Progenitor cell of endocrine pancreas (in vitro differentiated cells): ENCODE results near the gene F8. TPM values are rescaled to one million over a fixed set of nuclear protein-coding genes. Genes with fewer than 3 reads are reported as not detected.

Experiments
- DNase-seq: peaks from one replicate; pipeline ENCODE4 v3.0.0; 2021; ENCODE audit warnings: low spot score; ENCODE audit not compliant: unreplicated experiment
- H3K27ac Mint-ChIP-seq: 2 replicates; pipeline ENCODE4 v1.8.0; 2021; ENCODE audit warnings: mild to moderate bottlenecking, moderate library complexity, mixed read lengths
- H3K27me3 Mint-ChIP-seq: 2 replicates; pipeline ENCODE4 v1.8.0; 2021; ENCODE audit warnings: mixed read lengths
- H3K36me3 Mint-ChIP-seq: 2 replicates; pipeline ENCODE4 v1.8.0; 2022; ENCODE audit warnings: mixed read lengths; ENCODE audit not compliant: insufficient read depth
- H3K4me1 Mint-ChIP-seq: 2 replicates; pipeline ENCODE4 v1.8.0; 2021; ENCODE audit warnings: low read depth, mixed read lengths
- H3K4me3 Mint-ChIP-seq: 2 replicates; pipeline ENCODE4 v1.8.0; 2021; ENCODE audit warnings: low read depth, mild to moderate bottlenecking, moderate library complexity, mixed read lengths
- H3K9me3 Mint-ChIP-seq: 2 replicates; pipeline ENCODE4 v1.8.0; 2021; ENCODE audit warnings: low read depth, mixed read lengths
- CTCF ChIP-seq: fragments of 200-600 bp; sonication (generic); IDR thresholded peaks from one replicate; pipeline ENCODE4 v1.5.0; 2021; ENCODE audit warnings: antibody characterized with exemption, mild to moderate bottlenecking; ENCODE audit not compliant: unreplicated experiment
- total RNA-seq: library from RNA; stranded (reverse); gene quantifications from 2 replicates; pipeline ENCODE4 v1.2.1, GENCODE V29; 2021

Gene F8
- total RNA-seq, 1 donor from 2014 or later: 3.4 TPM

GRCh38 chrX:155069414-155069813 lies 46.9 kb upstream of the F8 start:
- DNase-seq: no peak
- H3K9me3 Mint-ChIP-seq: peaks cover 4% of the 10 kb centered on the region
- no peaks in the 10 kb centered on the region for H3K27me3 Mint-ChIP-seq
- H3K27ac Mint-ChIP-seq: no peak overlapping the region
- peaks cover 6% of the 10 kb centered on the region for H3K36me3 Mint-ChIP-seq
- no peak for TF ChIP-seq CTCF
- no peak overlapping the region for H3K4me3 Mint-ChIP-seq
- peaks cover 15% of the 10 kb centered on the region for H3K4me1 Mint-ChIP-seq

- Mint-ChIP-seq H3K4me3 (no peak overlapping the region), H3K27ac (no peak overlapping the region), H3K4me1 (peaks cover 15% of the 10 kb centered on the region)
These were observed 45.6 kb upstream of the F8 start for GRCh38 chrX:155068165-155068564.

GRCh38 chrX:155065035-155065734 lies 42.7 kb upstream of the F8 start:
- TF ChIP-seq CTCF: no peak
- Mint-ChIP-seq H3K9me3 (peaks cover 4% of the 10 kb centered on the region), H3K27me3 (no peaks in the 10 kb centered on the region), H3K36me3 (no peaks in the 10 kb centered on the region), H3K4me1 (peaks cover 7% of the 10 kb centered on the region), H3K27ac (peak overlapping the region; percentile 43), H3K4me3 (no peak overlapping the region)
- DNase-seq: no peak

More at GRCh38 chrX:155068165-155068564, 45.6 kb upstream of the F8 start:
- no peaks in the 10 kb centered on the region for H3K27me3 Mint-ChIP-seq
- no peak for TF ChIP-seq CTCF
- no peak for DNase-seq
- peaks cover 5% of the 10 kb centered on the region for H3K36me3 Mint-ChIP-seq
- H3K9me3 Mint-ChIP-seq: peaks cover 4% of the 10 kb centered on the region

GRCh38 chrX:155061760-155062159 lies 39.2 kb upstream of the F8 start:
- H3K4me3 Mint-ChIP-seq: no peak overlapping the region
- H3K27me3 Mint-ChIP-seq: no peaks in the 10 kb centered on the region
- no peak overlapping the region for H3K27ac Mint-ChIP-seq
- peaks cover 2% of the 10 kb centered on the region for H3K4me1 Mint-ChIP-seq
- TF ChIP-seq CTCF: no peak
- DNase-seq: no peak
- H3K9me3 Mint-ChIP-seq: no peaks in the 10 kb centered on the region
- no peaks in the 10 kb centered on the region for H3K36me3 Mint-ChIP-seq

- H3K27ac Mint-ChIP-seq: no peak overlapping the region
- TF ChIP-seq CTCF: peak; percentile 71
- no peaks in the 10 kb centered on the region for H3K4me1 Mint-ChIP-seq
- no peak overlapping the region for H3K4me3 Mint-ChIP-seq
- H3K36me3 Mint-ChIP-seq: peaks cover 3% of the 10 kb centered on the region
- no peaks in the 10 kb centered on the region for H3K27me3 Mint-ChIP-seq
- peak; percentile 31 for DNase-seq
- peaks cover 4% of the 10 kb centered on the region for H3K9me3 Mint-ChIP-seq
These were observed 34.6 kb upstream of the F8 start for GRCh38 chrX:155056877-155057792.
